ENCODE results near the gene RFX2.

GRCh38 chr19:6062274-6062673 is 48.0 kb downstream of the RFX2 start:
- TF ChIP-seq SMC3 (IDR thresholded peaks at IDR 0.05) (no peak), EP300 (IDR thresholded peaks at IDR 0.05) (no peak), BCL3 (IDR thresholded peaks at IDR 0.05) (no peak), POLR2A (IDR thresholded peaks at IDR 0.05; ENCODE audit: low read length) (no peak), FOSL2 (IDR thresholded peaks at IDR 0.05) (no peak), FOSL2 (CRISPR knock-in tag; IDR thresholded peaks at IDR 0.05) (no peak), CHD2 (IDR thresholded peaks at IDR 0.05; ENCODE audit: low read length, partially characterized antibody) (no peak), USF2 (IDR thresholded peaks at IDR 0.05) (no peak), RNF2 (IDR thresholded peaks at IDR 0.05; ENCODE audit: borderline replicate concordance, low read depth) (no peak), RCOR1 (IDR thresholded peaks at IDR 0.05; ENCODE audit: low read depth, low read length) (no peak), RAD21 (conservative IDR thresholded peaks at IDR 0.05 in 1 of 2, IDR thresholded peaks at IDR 0.05 in 1 of 2) (no peak)
- TF ChIP-seq, protein P1, sequence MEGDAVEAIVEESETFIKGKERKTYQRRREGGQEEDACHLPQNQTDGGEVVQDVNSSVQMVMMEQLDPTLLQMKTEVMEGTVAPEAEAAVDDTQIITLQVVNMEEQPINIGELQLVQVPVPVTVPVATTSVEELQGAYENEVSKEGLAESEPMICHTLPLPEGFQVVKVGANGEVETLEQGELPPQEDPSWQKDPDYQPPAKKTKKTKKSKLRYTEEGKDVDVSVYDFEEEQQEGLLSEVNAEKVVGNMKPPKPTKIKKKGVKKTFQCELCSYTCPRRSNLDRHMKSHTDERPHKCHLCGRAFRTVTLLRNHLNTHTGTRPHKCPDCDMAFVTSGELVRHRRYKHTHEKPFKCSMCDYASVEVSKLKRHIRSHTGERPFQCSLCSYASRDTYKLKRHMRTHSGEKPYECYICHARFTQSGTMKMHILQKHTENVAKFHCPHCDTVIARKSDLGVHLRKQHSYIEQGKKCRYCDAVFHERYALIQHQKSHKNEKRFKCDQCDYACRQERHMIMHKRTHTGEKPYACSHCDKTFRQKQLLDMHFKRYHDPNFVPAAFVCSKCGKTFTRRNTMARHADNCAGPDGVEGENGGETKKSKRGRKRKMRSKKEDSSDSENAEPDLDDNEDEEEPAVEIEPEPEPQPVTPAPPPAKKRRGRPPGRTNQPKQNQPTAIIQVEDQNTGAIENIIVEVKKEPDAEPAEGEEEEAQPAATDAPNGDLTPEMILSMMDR (IDR thresholded peaks at IDR 0.05), result no peak
